ENCODE results near the gene IMPG1. TPM values are rescaled to one million over a fixed set of nuclear protein-coding genes. Genes with fewer than 3 reads are reported as not detected.

The IMPG1 gene
- total RNA-seq, 1 donor from 2014 or later: not detected

DNA sequence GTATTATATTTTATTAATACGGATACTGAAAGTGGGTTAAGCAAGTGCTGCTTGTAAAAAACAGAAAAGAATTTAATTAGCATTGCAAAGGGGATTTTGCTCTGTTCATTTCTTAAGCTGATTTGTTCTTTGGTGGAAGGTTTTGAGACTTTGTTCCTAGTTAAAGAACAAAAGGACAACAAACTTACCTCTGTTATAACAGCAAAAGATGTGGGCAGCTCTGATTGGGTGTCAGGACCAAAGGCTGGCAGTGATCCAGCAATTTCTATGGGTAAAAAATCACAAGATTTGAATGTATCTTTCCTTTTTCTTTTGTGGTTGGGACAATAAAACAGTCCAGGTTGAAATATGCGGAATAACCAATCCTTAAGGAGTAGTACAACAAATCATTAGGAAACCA lies 68.8 kb downstream of the IMPG1 start:
- Mint-ChIP-seq H3K9me3 (ENCODE audit: low read depth) (no peaks in the 10 kb centered on the region), H3K27ac (ENCODE audit: unreplicated experiment) (no peak overlapping the region), H3K4me3 (ENCODE audit: unreplicated experiment) (no peak overlapping the region), H3K27me3 (ENCODE audit: low read depth) (peaks cover 10% of the 10 kb centered on the region), H3K4me1 (ENCODE audit: low read depth) (peaks cover 1% of the 10 kb centered on the region), H3K36me3 (ENCODE audit: low read depth) (no peaks in the 10 kb centered on the region)
- DNase-seq (ENCODE audit: low spot score): no peak
- TF ChIP-seq, protein P1, sequence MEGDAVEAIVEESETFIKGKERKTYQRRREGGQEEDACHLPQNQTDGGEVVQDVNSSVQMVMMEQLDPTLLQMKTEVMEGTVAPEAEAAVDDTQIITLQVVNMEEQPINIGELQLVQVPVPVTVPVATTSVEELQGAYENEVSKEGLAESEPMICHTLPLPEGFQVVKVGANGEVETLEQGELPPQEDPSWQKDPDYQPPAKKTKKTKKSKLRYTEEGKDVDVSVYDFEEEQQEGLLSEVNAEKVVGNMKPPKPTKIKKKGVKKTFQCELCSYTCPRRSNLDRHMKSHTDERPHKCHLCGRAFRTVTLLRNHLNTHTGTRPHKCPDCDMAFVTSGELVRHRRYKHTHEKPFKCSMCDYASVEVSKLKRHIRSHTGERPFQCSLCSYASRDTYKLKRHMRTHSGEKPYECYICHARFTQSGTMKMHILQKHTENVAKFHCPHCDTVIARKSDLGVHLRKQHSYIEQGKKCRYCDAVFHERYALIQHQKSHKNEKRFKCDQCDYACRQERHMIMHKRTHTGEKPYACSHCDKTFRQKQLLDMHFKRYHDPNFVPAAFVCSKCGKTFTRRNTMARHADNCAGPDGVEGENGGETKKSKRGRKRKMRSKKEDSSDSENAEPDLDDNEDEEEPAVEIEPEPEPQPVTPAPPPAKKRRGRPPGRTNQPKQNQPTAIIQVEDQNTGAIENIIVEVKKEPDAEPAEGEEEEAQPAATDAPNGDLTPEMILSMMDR (IDR thresholded peaks at IDR 0.05): no peak

DNA sequence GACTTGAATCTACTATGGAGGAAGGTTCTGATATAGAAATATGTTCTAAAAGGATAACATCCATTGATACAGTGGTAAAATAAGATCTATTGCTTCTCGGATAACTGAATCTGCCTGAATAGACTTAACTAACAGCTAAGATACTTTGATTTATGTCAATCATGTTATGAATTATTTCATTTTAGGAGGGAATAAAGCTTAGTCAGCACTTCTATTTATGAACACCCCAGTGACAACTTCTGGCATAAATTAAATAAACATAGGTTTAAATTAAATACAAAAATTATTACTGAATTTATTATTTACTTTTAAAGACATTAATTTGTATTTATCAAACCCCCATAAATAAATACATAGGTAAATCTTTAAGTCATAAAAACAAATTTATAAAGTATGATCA lies 69.3 kb downstream of the IMPG1 start:
- DNase-seq (ENCODE audit: low spot score): no peak
- Mint-ChIP-seq H3K4me3 (ENCODE audit: unreplicated experiment) (no peak overlapping the region), H3K27me3 (ENCODE audit: low read depth) (peaks cover 10% of the 10 kb centered on the region), H3K27ac (ENCODE audit: unreplicated experiment) (no peak overlapping the region), H3K9me3 (ENCODE audit: low read depth) (no peaks in the 10 kb centered on the region), H3K36me3 (ENCODE audit: low read depth) (no peaks in the 10 kb centered on the region), H3K4me1 (ENCODE audit: low read depth) (peaks cover 7% of the 10 kb centered on the region)
- TF ChIP-seq, protein P1 (IDR thresholded peaks at IDR 0.05): no peak

DNA sequence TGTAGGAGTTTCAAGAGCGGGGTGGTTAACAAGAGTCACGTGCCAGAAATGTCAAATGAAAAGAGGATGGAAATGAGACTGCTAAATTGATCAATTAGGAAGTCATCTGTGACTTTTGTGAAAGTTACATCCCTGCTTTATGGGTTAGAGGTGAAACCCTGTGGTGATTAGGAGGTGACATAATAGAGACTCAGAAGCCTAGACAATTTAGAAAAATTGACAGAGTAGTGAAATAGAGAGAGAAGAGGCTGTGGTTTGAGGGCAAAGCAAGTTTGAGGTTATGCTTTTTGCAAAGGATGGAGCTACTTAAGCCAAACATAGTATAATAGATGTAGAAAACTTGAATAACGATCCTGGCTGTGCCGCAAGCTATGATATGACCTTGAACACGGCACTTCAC lies 71.8 kb downstream of the IMPG1 start:
- TF ChIP-seq, protein P1 (IDR thresholded peaks at IDR 0.05): no peak
- peaks cover 10% of the 10 kb centered on the region for H3K27me3 Mint-ChIP-seq (ENCODE audit: low read depth)
- DNase-seq (ENCODE audit: low spot score): no peak
- H3K27ac Mint-ChIP-seq (ENCODE audit: unreplicated experiment): no peak overlapping the region
- no peak overlapping the region for H3K4me3 Mint-ChIP-seq (ENCODE audit: unreplicated experiment)
- no peaks in the 10 kb centered on the region for H3K9me3 Mint-ChIP-seq (ENCODE audit: low read depth)
- H3K36me3 Mint-ChIP-seq (ENCODE audit: low read depth): no peaks in the 10 kb centered on the region
- peaks cover 19% of the 10 kb centered on the region for H3K4me1 Mint-ChIP-seq (ENCODE audit: low read depth)

DNA sequence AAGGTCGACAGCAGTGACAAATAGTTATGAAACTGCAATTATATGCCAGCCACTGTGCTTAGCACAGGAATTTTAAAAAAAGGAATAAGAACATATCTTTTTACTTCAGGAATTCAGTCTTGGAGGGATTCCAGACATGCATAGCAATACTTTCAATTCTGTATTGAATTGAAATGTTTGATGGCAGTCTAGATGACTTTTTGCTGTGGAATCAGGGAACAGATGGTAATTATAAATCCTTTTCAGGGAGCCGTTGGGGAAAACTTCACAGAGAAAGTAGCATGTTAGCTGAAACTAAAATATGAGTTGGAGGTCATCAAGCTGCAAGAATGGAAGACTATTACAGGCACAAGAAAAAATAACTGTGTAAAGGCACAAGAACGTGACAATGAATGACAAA lies 74.8 kb downstream of the IMPG1 start:
- TF ChIP-seq, protein P1 (IDR thresholded peaks at IDR 0.05): no peak
- peaks cover 5% of the 10 kb centered on the region for H3K9me3 Mint-ChIP-seq (ENCODE audit: low read depth)
- DNase-seq (ENCODE audit: low spot score): no peak
- H3K27me3 Mint-ChIP-seq (ENCODE audit: low read depth): peaks cover 17% of the 10 kb centered on the region
- H3K27ac Mint-ChIP-seq (ENCODE audit: unreplicated experiment): no peak overlapping the region
- H3K4me1 Mint-ChIP-seq (ENCODE audit: low read depth): peaks cover 19% of the 10 kb centered on the region
- no peaks in the 10 kb centered on the region for H3K36me3 Mint-ChIP-seq (ENCODE audit: low read depth)
- no peak overlapping the region for H3K4me3 Mint-ChIP-seq (ENCODE audit: unreplicated experiment)

DNA sequence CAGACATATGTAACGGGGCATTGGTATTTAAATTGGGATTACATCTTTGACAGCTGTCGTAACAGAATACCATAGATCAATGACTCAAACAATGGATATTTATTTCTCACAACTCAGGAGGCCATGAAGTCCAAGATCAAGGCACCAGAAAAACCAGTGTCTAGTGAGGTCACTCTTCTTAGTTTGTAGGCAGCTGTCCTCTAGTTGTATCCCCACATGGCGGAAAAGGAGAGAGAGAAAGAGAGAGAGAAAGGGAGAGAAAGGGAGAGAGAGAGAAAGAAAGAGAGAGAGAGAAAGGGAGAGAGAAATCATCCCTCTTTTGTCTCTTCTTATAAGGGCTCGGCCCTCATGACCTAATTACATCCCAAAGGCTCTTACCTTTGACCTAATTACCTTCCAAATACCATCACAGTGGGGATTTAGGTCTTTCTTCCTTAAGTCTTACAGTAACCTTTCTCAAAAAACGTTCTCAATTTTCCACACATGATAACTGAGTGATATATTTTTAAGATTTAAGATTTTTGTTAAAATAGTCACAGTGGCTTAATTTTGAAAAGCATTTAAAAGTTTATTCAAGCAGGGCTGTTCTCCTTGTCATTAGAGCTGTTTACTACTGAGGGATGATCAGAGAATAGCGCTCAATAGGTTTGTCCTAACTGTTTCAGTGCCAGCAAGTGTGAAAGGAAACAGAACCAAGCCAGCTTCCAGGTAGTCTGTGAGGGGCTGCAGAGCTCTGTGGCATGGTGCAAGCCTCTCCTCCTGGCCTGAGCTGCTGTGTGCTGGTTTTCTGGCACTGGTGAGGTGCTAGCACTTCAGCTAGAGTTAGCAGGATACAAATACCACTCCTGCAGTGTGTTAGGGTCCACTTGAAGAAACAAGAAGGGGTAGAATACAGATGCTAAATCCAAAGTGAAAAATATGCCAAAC lies 79.0 kb downstream of the IMPG1 start:
- peaks cover 16% of the 10 kb centered on the region for H3K4me1 Mint-ChIP-seq (ENCODE audit: low read depth)
- H3K4me3 Mint-ChIP-seq (ENCODE audit: unreplicated experiment): no peak overlapping the region
- TF ChIP-seq, protein P1 (IDR thresholded peaks at IDR 0.05): no peak
- H3K27ac Mint-ChIP-seq (ENCODE audit: unreplicated experiment): no peak overlapping the region
- peaks cover 5% of the 10 kb centered on the region for H3K9me3 Mint-ChIP-seq (ENCODE audit: low read depth)
- DNase-seq (ENCODE audit: low spot score): no peak
- no peaks in the 10 kb centered on the region for H3K36me3 Mint-ChIP-seq (ENCODE audit: low read depth)
- peaks cover 17% of the 10 kb centered on the region for H3K27me3 Mint-ChIP-seq (ENCODE audit: low read depth)
